GM10248 (cell line): ENCODE results near the gene KCNMB4.

Experiments used
- CTCF ChIA-PET: fragments of 300-600 bp; sonication (Branson Sonifier 250); formaldehyde crosslinking; extraction: SDS; loops from one replicate; lab custom pipeline; 2021; ENCODE audit warnings: antibody characterized with exemption; lab: Yijun Ruan, JAX
- POLR2A ChIA-PET: fragments of 350-650 bp; sonication (Branson Sonifier 250); formaldehyde crosslinking; extraction: SDS; loops from one replicate; lab custom pipeline; 2020; ENCODE audit warnings: antibody characterized with exemption; lab: Yijun Ruan, JAX
- DNase-seq: peaks from one replicate; pipeline ENCODE4 v3.0.0; 2012; ENCODE audit errors: extremely low spot score
- CTCF ChIP-seq: IDR thresholded peaks from 2 replicates; pipeline ENCODE4 v1.5.1; 2012; ENCODE audit warnings: mild to moderate bottlenecking, low read depth; ENCODE audit errors: extremely low read depth, missing control alignments, control extremely low read depth

The KCNMB4 gene

GRCh38 chr12:70456953-70457352 lies 90.9 kb downstream of the KCNMB4 start:
- ChIA-PET POLR2A (no interaction called here), CTCF (no interaction called here)
- TF ChIP-seq CTCF, result no peak
- DNase-seq, result no peak

- no peak for DNase-seq
- ChIA-PET CTCF (no interaction called here), POLR2A (no interaction called here)
- TF ChIP-seq CTCF, result no peak
These were observed 93.7 kb downstream of the KCNMB4 start for GRCh38 chr12:70459786-70460185.

GRCh38 chr12:70463997-70464396 lies 97.9 kb downstream of the KCNMB4 start:
- POLR2A ChIA-PET, result no interaction called here
- CTCF ChIA-PET, result no interaction called here
- no peak for DNase-seq

DNA sequence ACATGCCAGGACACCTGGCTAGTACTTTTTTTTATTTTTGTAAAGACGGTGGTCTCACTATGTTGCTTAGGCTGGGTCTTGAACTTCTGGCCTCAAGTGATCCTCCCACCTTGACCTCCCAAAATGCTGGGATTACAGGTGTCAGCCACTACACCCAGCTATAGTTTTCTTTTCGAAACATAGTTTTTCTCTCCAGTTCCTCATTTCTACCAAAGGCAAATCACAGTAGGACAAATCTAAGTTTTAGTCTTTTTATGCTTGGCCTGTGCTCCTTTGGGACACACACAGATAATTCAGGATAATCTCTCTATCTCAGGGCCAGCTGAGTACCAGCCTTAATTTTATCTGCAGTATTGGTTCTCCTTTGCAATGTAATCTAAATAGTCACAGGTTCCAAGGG lies 100.7 kb downstream of the KCNMB4 start:
- no peak for TF ChIP-seq CTCF
- ChIA-PET CTCF (no interaction called here), POLR2A (no interaction called here)
- DNase-seq, result no peak

More at GRCh38 chr12:70463997-70464396, 97.9 kb downstream of the KCNMB4 start:
- no peak for TF ChIP-seq CTCF

DNA sequence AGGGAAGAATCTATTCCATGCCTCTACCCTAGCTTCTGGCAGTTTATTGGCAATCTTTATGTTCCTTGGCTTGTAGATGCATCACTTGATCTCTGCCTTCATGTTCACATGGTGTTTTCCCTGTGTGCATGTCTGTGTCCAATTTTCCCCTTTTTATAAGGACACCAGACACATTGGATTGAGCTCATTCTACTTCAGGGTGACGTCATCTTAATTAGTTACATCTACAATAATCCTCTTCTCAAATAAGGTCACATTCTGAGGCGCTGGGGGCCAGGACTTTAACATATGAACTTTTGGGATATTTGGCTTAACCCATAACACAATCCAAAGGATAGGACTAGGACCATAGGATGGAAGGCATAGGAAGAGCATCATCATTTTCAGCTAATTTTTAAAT lies 101.4 kb downstream of the KCNMB4 start:
- no peak for TF ChIP-seq CTCF
- POLR2A ChIA-PET, result no interaction called here
- no peak for DNase-seq
- CTCF ChIA-PET, result no interaction called here

DNA sequence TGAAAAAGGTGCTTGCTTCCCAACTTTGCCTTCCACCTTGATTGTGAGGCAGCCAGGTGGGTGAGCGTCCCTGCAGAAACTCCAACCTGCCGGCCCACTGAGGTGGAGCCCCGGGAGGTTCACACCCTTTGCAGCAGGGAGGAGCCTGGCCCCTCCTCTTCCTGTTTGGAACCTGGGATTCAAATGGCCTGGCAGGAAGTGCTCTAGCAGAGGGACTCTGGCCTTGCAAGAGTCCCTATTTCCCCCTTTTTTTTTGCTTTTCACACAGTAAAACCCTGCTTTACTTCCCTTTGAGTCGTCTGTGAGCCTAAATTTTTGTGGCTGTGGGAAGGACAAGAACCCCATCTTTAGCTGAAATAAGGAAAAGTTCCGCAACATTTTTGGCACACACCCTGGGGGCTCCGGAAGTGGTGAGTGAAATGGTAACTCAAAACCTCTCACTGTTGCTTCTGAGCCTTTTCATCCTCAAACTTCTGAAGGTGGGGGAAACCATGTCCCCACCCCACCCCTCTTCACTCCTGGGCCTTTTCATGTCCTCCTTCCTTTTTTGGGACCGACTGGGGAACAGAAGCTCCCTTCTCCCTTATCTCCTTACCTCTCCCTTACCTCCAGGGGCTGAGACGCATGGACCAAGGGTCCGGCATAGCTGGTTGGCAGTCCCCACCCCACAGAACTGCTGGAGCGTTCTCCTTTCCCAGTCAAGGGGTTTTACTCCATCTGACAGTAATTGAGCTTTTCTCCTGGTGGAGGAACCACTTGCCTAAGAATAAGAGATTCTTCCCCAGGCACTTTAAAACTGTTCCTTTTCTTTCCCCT lies 102.0 kb downstream of the KCNMB4 start:
- DNase-seq, result no peak
- CTCF ChIA-PET, result no interaction called here
- POLR2A ChIA-PET, result no interaction called here
- TF ChIP-seq CTCF, result no peak
